Tibial artery (tissue), 4 donors: Measurements from ENCODE around the gene PAX5.

Experiments
- DNase-seq, 2 donors: peaks; one replicate each; pipeline ENCODE4 v3.0.0-alpha.2; 2019
- H3K27ac ChIP-seq, 2 donors: fragments of 200-600 bp; sonication (generic) in 1 of 2; 1 replicate in 1 of 2; 2 replicates in 1 of 2; pipeline ENCODE4 v1.5.1; 2018 to 2019; ENCODE audit warnings: mild to moderate bottlenecking in 1 of 2
- H3K27me3 ChIP-seq, 2 donors: fragments of 200-600 bp; sonication (generic) in 1 of 2; one replicate each; pipeline versions ENCODE4 v1.5.1 to v1.6.0; 2016 to 2019
- H3K36me3 ChIP-seq, 3 donors: fragments of 200-600 bp; sonication (generic) in 2 of 3; one replicate each; pipeline ENCODE4 v1.5.1; 2016 to 2019; ENCODE audit warnings: mild to moderate bottlenecking in 2 of 3
- H3K4me1 ChIP-seq, 4 donors: fragments of 200-600 bp; sonication (generic) in 2 of 4; 1 replicate in 3 of 4; 2 replicates in 1 of 4; pipeline ENCODE4 v1.5.1; 2016 to 2019
- H3K4me3 ChIP-seq, 2 donors: fragments of 200-600 bp; sonication (generic) in 1 of 2; 1 replicate in 1 of 2; 2 replicates in 1 of 2; pipeline ENCODE4 v1.5.1; 2018 to 2019; ENCODE audit warnings: mild to moderate bottlenecking in 2 of 2
- H3K9me3 ChIP-seq, 3 donors: fragments of 200-600 bp; sonication (generic) in 1 of 3; one replicate each; pipeline ENCODE4 v1.5.1; 2016 to 2019
- intact Hi-C: fragments of 100-400 bp; cut with DNase I; formaldehyde crosslinking; loops from one replicate; pipeline ENCODE4 v1.15.0; 2023; ENCODE audit warnings: low total_unique reads
- TF ChIP-seq, protein P1 (sequence below), 2 experiments: fragments of 200-600 bp in 1 of 2; fragments of 450-650 bp in 1 of 2; IDR thresholded peaks; one replicate each; pipeline ENCODE4 v1.5.1; 2017 to 2019; ENCODE audit warnings: antibody characterized with exemption in 2 of 2, mild to moderate bottlenecking in 1 of 2, moderate library complexity in 1 of 2

The PAX5 gene

GRCh38 chr9:36861528-36862205 is 172.4 kb downstream of the PAX5 start:
- Histone ChIP-seq H3K27me3 (peaks cover 0 to 57% of the 10 kb centered on the region in 2 donors), H3K4me3 (no peak overlapping the region), H3K9me3 (no peaks in the 10 kb centered on the region), H3K36me3 (no peaks in the 10 kb centered on the region), H3K4me1 (no peaks in the 10 kb centered on the region), H3K27ac (no peak overlapping the region)
- no peak for DNase-seq
- TF ChIP-seq, protein P1, sequence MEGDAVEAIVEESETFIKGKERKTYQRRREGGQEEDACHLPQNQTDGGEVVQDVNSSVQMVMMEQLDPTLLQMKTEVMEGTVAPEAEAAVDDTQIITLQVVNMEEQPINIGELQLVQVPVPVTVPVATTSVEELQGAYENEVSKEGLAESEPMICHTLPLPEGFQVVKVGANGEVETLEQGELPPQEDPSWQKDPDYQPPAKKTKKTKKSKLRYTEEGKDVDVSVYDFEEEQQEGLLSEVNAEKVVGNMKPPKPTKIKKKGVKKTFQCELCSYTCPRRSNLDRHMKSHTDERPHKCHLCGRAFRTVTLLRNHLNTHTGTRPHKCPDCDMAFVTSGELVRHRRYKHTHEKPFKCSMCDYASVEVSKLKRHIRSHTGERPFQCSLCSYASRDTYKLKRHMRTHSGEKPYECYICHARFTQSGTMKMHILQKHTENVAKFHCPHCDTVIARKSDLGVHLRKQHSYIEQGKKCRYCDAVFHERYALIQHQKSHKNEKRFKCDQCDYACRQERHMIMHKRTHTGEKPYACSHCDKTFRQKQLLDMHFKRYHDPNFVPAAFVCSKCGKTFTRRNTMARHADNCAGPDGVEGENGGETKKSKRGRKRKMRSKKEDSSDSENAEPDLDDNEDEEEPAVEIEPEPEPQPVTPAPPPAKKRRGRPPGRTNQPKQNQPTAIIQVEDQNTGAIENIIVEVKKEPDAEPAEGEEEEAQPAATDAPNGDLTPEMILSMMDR (IDR thresholded peaks at IDR 0.05): no peak
- intact Hi-C loops: no loop called here

DNA sequence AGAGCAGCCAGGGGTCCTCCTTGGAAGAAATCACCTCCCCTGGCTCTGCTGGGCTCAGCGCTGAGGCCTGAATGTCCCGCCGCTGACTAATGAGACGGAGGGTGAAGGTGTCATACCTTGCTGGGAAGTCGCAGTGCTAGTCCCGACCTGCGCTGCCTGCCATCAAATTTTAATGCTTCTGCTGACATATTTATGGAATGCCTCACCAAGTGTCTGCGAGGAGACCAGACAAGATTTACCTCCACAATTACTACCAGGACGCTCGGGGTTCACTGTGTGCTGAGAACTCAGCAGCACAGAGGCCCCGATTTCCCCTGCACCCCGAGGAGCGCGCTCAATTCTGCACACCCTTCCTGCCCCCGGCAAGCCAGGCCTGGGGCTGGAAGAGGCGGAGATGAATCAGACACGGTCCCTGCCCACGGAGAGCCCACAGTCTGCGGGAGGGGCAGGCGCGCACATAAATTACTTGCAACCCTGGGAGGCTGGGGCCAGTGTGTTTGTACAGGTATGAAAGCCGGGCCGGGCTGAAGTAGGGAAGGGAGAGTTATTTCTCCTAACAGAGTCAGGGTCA is 175.2 kb downstream of the PAX5 start:
- Histone ChIP-seq H3K27me3 (peaks cover 0 to 70% of the 10 kb centered on the region in 2 donors), H3K9me3 (no peaks in the 10 kb centered on the region), H3K4me3 (no peak overlapping the region), H3K4me1 (no peaks in the 10 kb centered on the region), H3K27ac (no peak overlapping the region), H3K36me3 (no peaks in the 10 kb centered on the region)
- no peak for DNase-seq
- TF ChIP-seq, protein P1 (IDR thresholded peaks at IDR 0.05): no peak
- intact Hi-C loops: no loop called here

- TF ChIP-seq, protein P1 (IDR thresholded peaks at IDR 0.05): no peak
- intact Hi-C loops: no loop called here
- Histone ChIP-seq H3K4me1 (no peaks in the 10 kb centered on the region), H3K4me3 (no peak overlapping the region), H3K36me3 (no peaks in the 10 kb centered on the region), H3K9me3 (no peaks in the 10 kb centered on the region), H3K27ac (no peak overlapping the region), H3K27me3 (peaks cover 0 to 60% of the 10 kb centered on the region in 2 donors)
- no peak for DNase-seq
These were observed 178.4 kb downstream of the PAX5 start for GRCh38 chr9:36855448-36856315.

DNA sequence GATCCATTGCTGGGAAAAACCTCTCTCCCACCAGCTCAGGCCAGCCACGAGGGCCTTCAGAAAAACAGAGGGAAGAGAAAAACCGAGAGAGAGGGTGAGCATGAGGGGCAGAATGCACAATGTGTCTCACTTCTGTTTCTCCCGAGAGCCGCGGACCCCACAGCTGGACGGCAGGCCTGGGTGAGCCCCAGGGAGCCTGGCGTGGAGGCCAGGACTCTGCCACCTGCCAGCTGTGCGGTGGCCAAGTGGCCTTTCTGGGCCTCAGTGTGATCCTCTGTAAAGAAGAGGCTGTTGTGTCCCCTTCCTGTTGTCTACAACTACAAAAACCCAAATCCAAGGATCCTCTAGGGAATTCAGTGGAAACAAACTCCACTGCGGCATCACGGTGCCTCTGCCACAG is 179.3 kb downstream of the PAX5 start:
- Histone ChIP-seq H3K4me1 (no peaks in the 10 kb centered on the region), H3K4me3 (no peak overlapping the region), H3K9me3 (no peaks in the 10 kb centered on the region), H3K27ac (no peak overlapping the region), H3K27me3 (peaks cover 0 to 56% of the 10 kb centered on the region in 2 donors), H3K36me3 (no peaks in the 10 kb centered on the region)
- TF ChIP-seq, protein P1 (IDR thresholded peaks at IDR 0.05): no peak
- intact Hi-C loops: no loop called here
- no peak for DNase-seq

DNA sequence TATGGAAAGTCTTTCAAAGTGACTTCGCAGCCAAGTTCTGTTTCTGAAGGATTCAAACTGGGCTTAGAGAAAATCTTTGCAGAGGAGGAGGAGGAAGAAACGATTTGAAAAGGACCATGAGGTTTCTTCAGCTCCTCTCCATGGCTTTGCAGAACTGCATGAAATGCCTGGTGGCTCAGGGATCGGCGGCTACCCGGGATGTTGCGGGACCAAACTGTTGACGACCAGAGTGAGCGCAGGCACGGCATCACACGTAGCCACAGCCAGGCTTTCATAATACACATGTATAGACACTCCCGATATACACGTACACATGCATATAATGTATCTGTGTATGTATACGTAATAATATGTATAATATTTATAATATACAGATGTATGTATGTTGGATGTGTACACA is 180.0 kb downstream of the PAX5 start:
- Histone ChIP-seq H3K27ac (no peak overlapping the region), H3K27me3 (peaks cover 0 to 50% of the 10 kb centered on the region in 2 donors), H3K4me1 (no peaks in the 10 kb centered on the region), H3K9me3 (no peaks in the 10 kb centered on the region), H3K4me3 (no peak overlapping the region), H3K36me3 (no peaks in the 10 kb centered on the region)
- intact Hi-C loops: no loop called here
- TF ChIP-seq, protein P1 (IDR thresholded peaks at IDR 0.05): no peak
- no peak for DNase-seq
